Activated CD4-positive, alpha-beta memory T cell treated with anti-CD3 and anti-CD28 coated beads for 36 hours (primary cell): ENCODE data around the gene PKN2. TPM values are rescaled to one million over a fixed set of nuclear protein-coding genes. Genes with fewer than 3 reads are reported as not detected.

Experiments used
- CTCF ChIA-PET: fragments of 350-600 bp; sonication (Branson Sonifier 250); formaldehyde crosslinking; loops from one replicate; lab custom pipeline; 2021; ENCODE audit warnings: antibody characterized with exemption, inconsistent platforms; lab: Charles Lee
- POLR2A ChIA-PET: fragments of 350-600 bp; sonication (Branson Sonifier 250); formaldehyde crosslinking; loops from one replicate; lab custom pipeline; 2021; ENCODE audit warnings: antibody characterized with exemption; lab: Charles Lee
- DNase-seq: peaks from one replicate; pipeline ENCODE4 v3.0.0-alpha.2; 2020
- H3K27ac Mint-ChIP-seq: one replicate; pipeline ENCODE4 v1.8.0; 2021; ENCODE audit warnings: mixed read lengths
- H3K27me3 Mint-ChIP-seq: one replicate; pipeline ENCODE4 v1.8.0; 2021; ENCODE audit warnings: mixed read lengths
- H3K36me3 Mint-ChIP-seq: one replicate; pipeline ENCODE4 v1.8.0; 2021; ENCODE audit warnings: mixed read lengths
- H3K4me1 Mint-ChIP-seq: one replicate; pipeline ENCODE4 v1.8.0; 2021; ENCODE audit warnings: low read depth, mixed read lengths
- H3K4me3 Mint-ChIP-seq: one replicate; pipeline ENCODE4 v1.8.0; 2021; ENCODE audit warnings: mild to moderate bottlenecking, mixed read lengths
- H3K9me3 Mint-ChIP-seq: one replicate; pipeline ENCODE4 v1.8.0; 2021; ENCODE audit warnings: mixed read lengths
- intact Hi-C: fragments of 100-400 bp; cut with micrococcal nuclease; formaldehyde crosslinking; loops from one replicate; pipeline ENCODE4 v1.15.1; 2023
- total RNA-seq, 2 experiments: library from RNA; stranded (reverse); gene quantifications; one replicate each; pipeline ENCODE4 v1.2.3, GENCODE V29; 2021

PKN2 gene
- total RNA-seq, 2 experiments from 2014 or later: 16.2 to 17.9 TPM

DNA sequence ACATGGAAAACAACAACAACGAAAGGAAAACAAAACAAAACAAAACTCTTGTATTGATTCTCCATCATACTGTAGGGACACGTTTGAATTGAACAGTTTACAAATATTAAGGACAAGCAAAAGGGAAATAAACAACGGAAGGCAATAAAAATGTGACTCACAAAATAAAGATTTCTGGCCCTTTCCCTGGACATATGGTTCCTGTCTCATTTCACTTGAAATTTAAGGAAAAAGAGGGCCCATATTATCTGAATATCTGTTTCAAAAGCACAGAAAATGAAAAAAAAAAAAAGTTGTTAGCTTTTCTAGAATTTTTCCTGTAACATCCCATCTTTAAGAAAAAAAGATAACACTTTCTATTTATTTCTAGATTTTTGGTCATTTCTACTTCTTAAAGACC, 3.6 kb upstream of the PKN2 start:
- no peaks in the 10 kb centered on the region for H3K27me3 Mint-ChIP-seq
- POLR2A ChIA-PET: no interaction called here
- H3K4me3 Mint-ChIP-seq: no peak overlapping the region
- H3K9me3 Mint-ChIP-seq: no peaks in the 10 kb centered on the region
- H3K27ac Mint-ChIP-seq: no peak overlapping the region
- DNase-seq: no peak
- H3K4me1 Mint-ChIP-seq: peaks cover 13% of the 10 kb centered on the region
- H3K36me3 Mint-ChIP-seq: peaks cover 2% of the 10 kb centered on the region
- intact Hi-C loops: loop anchor here (10.0 kb wide), 2 partner anchors 94 to 1314 kb away; partner anchors contain the start of gene ZNF326
- CTCF ChIA-PET: interaction anchor here (1.8 kb wide), 1 partner anchor 196 kb away, joined by 4 read pairs; no protein-coding TSS in a partner anchor

DNA sequence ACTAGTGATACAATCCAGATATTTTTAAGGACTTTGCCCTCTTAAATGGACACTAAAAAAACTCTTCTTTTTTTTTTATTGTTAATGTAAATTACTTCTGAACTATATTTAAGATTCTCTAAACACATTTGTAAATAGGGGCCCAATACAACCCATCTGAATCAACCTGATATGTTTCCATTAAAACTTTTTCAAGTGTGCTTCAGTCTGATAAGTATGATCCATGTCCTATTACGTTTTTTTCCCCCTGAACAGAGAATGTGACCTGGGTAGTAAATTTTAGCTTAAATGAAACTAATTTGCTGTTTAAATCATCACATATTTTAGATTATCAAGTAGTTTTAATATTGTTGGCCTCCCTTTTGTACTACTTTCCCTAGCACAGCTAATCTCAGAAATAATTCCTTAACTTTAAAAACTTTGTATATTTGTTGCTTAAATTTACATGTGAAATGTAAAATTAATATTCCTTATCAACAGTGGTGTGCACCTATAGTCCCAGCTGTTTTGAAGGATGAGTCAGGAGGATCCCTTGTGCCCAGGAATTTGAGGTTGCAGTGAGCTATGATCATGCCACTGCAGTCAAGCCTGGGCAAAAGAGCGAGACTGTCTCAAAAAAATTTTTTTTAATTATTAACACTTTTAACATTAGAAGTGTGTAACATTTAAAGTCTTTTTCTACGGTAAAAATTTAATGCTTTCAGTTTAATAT, 3.0 kb upstream of the PKN2 start:
- Mint-ChIP-seq H3K27ac (no peak overlapping the region), H3K4me3 (no peak overlapping the region)
- POLR2A ChIA-PET: interaction anchor here (0.6 kb wide), 1 partner anchor 1037 kb away, joined by 3 read pairs; no protein-coding TSS in a partner anchor

DNA sequence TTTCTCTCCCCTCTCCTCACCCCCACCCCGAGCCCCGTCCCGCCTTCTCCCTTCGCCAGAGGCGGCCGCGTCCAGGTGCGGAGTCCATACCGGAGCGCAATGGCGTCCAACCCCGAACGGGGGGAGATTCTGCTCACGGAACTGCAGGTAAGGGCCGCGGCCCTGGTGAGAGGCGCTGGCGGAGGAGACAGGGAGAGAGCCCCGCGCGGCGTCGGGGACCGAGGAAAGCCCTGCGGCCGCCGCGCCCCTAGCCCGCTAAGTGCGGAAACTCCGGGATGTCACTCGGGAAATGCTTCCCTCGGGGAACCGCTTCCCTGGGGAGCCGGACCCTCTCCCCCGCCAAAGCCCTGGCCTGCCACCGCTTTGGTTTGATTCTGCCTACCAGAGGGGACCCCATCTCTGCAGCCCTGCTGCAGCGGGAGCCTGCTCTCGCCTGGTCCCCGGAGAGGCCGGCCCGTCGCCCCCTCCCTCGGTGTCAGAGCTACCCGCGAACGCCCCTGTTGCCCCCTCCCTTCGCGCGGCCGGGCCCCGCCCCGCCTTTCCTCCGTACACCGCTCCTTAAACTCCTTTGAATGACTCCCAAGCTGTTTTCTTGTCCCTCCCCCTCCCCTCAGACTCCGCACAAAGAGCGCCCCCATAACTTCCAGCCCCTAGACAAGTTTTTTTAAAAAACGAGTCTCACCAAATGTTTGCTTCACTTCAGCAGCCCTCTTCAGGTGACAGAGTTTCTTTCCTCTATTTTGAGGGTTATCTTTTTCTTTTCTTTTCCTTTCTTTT, 597 bp downstream of the PKN2 start:
- peak; percentile 77 for DNase-seq
- Mint-ChIP-seq H3K27ac (peak overlapping the region; percentile 95), H3K4me3 (peak overlapping the region; percentile 92), H3K27me3 (no peaks in the 10 kb centered on the region), H3K9me3 (no peaks in the 10 kb centered on the region), H3K4me1 (peaks cover 24% of the 10 kb centered on the region), H3K36me3 (peaks cover 7% of the 10 kb centered on the region)
- ChIA-PET POLR2A (interaction anchor here (0.7 to 3.8 kb wide), 8 partner anchors 9 to 206 kb away, joined by 3 to 19 read pairs (median 3); partner anchors contain the start of gene GTF2B), CTCF (interaction anchor here (0.6 to 4.2 kb wide), 8 partner anchors 11 to 1640 kb away, joined by 3 to 23 read pairs (median 4); partner anchors contain the start of gene GTF2B)
- intact Hi-C loops: loop anchor here (1.0 to 10.0 kb wide), 8 partner anchors 29 to 1770 kb away; partner anchors contain the start of genes GTF2B, HS2ST1, LMO4 and SELENOF

More for the DNA sequence above, 3.0 kb upstream of the PKN2 start:
- intact Hi-C loops: loop anchor here (10.0 kb wide), 2 partner anchors 94 to 1314 kb away; partner anchors contain the start of gene ZNF326
- CTCF ChIA-PET: interaction anchor here (1.8 kb wide), 1 partner anchor 196 kb away, joined by 4 read pairs; no protein-coding TSS in a partner anchor
- Mint-ChIP-seq H3K27me3 (no peaks in the 10 kb centered on the region), H3K9me3 (no peaks in the 10 kb centered on the region), H3K4me1 (peaks cover 14% of the 10 kb centered on the region), H3K36me3 (peaks cover 2% of the 10 kb centered on the region)
- no peak for DNase-seq

DNA sequence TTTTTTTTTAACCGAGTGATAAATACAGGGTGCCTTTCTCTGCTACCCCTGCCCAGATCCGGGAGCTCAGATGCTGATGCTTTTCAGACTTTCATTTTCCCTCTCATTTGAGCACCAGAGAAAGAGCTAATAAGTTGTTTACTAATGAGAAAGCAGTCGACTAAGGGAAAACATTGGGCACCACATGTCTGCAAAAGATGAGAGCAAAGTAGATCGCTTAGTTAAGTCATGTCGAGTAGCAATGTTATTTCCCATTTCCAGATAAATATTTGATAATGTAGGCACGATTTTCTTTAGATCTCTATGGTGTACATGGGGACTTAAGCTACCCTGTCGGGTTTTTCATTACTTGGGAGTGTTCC, 1.2 kb downstream of the PKN2 start:
- peak overlapping the region; percentile 95 for H3K27ac Mint-ChIP-seq
- intact Hi-C loops: loop anchor here (2.0 to 10.0 kb wide), 4 partner anchors 60 to 1310 kb away; partner anchors contain the start of gene ZNF326
- no peak for DNase-seq
- ChIA-PET POLR2A (interaction anchor here (0.7 to 3.8 kb wide), 3 partner anchors 9 to 206 kb away, joined by 3 to 19 read pairs (median 3); partner anchors contain the start of gene GTF2B), CTCF (interaction anchor here (0.6 to 4.2 kb wide), 6 partner anchors 10 to 1640 kb away, joined by 3 to 23 read pairs (median 4); no protein-coding TSS in a partner anchor)
- H3K4me3 Mint-ChIP-seq: peak overlapping the region; percentile 92
- no peaks in the 10 kb centered on the region for H3K27me3 Mint-ChIP-seq
- peaks cover 7% of the 10 kb centered on the region for H3K36me3 Mint-ChIP-seq
- H3K4me1 Mint-ChIP-seq: peaks cover 27% of the 10 kb centered on the region
- H3K9me3 Mint-ChIP-seq: no peaks in the 10 kb centered on the region

DNA sequence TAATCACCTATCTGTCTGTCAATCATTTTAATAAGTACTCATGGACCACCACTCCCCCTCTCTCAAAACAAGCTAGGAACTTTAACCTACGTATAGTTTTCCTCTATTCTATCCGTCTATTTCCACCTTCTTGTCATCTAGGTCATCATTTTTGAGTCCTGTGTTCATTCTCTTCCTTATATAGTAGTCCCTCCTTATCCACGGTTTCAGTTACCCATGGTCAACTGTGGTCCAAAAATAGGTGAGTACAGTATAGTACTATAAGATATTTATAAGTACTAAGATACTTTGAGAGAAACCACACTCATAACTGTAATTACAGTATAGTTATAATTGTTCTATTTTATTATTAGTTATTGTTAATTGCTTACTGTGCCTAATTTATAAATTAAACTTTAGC, 7.5 kb downstream of the PKN2 start:
- Mint-ChIP-seq H3K9me3 (no peaks in the 10 kb centered on the region), H3K4me1 (peaks cover 38% of the 10 kb centered on the region), H3K4me3 (no peak overlapping the region), H3K36me3 (peaks cover 10% of the 10 kb centered on the region), H3K27me3 (no peaks in the 10 kb centered on the region), H3K27ac (no peak overlapping the region)
- POLR2A ChIA-PET: no interaction called here
- DNase-seq: no peak
- CTCF ChIA-PET: no interaction called here
- intact Hi-C loops: no loop called here

DNA sequence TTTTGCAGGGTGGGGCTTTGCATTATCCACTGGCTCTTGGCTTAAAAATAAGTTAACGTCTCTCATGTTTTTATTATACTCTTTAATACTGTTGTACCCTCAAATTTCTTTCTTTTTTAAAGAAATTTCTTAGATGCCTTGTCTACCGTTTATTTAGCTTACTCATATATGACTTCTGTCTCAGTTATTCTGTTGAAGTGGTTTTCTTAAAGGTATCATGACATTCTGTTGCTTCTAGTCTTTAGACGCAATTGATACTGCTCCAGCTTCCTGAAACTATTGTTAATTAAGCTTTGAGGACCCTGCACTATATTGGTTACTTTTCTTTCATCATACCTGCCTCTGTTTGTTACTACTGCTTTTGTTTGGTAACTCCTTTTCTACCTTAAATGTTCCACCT, 11.7 kb downstream of the PKN2 start:
- ChIA-PET CTCF (interaction anchor here (0.9 kb wide), 1 partner anchor 11 kb away, joined by 4 read pairs; no protein-coding TSS in a partner anchor), POLR2A (no interaction called here)
- Mint-ChIP-seq H3K4me3 (no peak overlapping the region), H3K4me1 (peaks cover 40% of the 10 kb centered on the region), H3K27ac (no peak overlapping the region), H3K36me3 (peaks cover 16% of the 10 kb centered on the region), H3K27me3 (no peaks in the 10 kb centered on the region), H3K9me3 (peaks cover 3% of the 10 kb centered on the region)
- intact Hi-C loops: no loop called here
- no peak for DNase-seq

DNA sequence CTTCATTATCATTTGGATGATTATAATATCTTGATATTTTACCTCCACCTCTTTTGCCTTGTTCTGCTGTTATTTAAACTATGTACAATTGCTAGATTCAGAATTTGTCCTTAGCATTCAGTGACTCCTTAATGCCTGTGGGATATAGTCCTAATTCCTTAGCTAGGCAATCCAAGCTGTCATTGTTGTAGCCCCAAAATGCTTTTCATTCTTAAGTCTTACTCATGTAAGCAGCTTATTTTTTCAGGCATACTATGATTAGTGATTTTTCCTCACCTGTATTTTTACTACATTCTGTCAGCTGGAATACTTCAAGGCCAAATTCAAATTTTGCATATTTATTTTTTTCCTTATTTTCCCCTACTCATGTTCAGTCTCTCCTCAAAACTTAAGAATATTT, 13.4 kb downstream of the PKN2 start:
- no peaks in the 10 kb centered on the region for H3K27me3 Mint-ChIP-seq
- H3K36me3 Mint-ChIP-seq: peaks cover 16% of the 10 kb centered on the region
- no peak overlapping the region for H3K27ac Mint-ChIP-seq
- no peak overlapping the region for H3K4me3 Mint-ChIP-seq
- peaks cover 3% of the 10 kb centered on the region for H3K9me3 Mint-ChIP-seq
- ChIA-PET CTCF (interaction anchor here (1.0 kb wide), 1 partner anchor 12 kb away, joined by 3 read pairs; no protein-coding TSS in a partner anchor), POLR2A (no interaction called here)
- intact Hi-C loops: no loop called here
- peaks cover 40% of the 10 kb centered on the region for H3K4me1 Mint-ChIP-seq
- DNase-seq: no peak

DNA sequence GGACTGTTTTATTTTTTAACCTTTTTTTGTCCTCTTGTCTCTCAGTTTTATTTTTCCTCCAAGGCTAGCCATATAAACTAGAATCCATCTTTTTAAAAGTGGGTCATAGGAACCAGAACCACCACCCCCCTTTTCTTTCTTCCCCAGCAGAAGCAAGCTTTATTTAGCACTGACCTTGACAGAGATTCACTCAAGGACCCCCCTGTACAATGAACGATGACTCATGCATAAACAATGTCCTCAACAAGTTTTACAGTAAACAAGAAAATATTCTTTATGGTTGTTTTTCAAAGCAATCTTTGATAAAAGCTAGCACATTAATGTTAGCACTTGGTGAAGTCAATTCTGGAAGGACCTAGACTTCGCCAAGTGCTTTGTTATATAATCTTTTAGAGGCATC, 14.1 kb downstream of the PKN2 start:
- ChIA-PET CTCF (interaction anchor here (1.0 kb wide), 1 partner anchor 13 kb away, joined by 3 read pairs; no protein-coding TSS in a partner anchor), POLR2A (no interaction called here)

DNA sequence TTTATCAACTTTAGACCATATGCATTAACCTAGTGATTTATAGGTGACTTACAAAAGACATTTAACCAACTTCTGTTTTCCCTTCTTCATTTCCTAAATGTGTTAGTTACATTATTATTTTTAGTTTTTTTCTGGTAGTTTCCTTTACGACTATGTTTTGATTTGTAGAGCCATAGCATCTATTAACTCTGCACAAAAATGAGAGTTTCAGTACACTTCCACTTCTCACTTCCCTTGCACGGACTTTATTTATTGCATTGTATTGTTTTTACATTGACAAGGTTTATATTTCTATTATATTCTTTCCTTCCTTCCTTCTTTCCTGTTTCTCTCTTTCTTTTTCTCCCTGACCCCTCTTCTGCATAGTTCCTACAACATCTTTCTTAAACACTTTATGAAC, 14.7 kb downstream of the PKN2 start:
- POLR2A ChIA-PET: no interaction called here
- Mint-ChIP-seq H3K4me3 (no peak overlapping the region), H3K27me3 (no peaks in the 10 kb centered on the region), H3K9me3 (peaks cover 3% of the 10 kb centered on the region), H3K27ac (no peak overlapping the region), H3K36me3 (peaks cover 16% of the 10 kb centered on the region), H3K4me1 (peaks cover 38% of the 10 kb centered on the region)
- DNase-seq: no peak
- intact Hi-C loops: no loop called here
- CTCF ChIA-PET: interaction anchor here (1.0 kb wide), 1 partner anchor 13 kb away, joined by 3 read pairs; no protein-coding TSS in a partner anchor

More for the DNA sequence above, 14.1 kb downstream of the PKN2 start:
- H3K36me3 Mint-ChIP-seq: peaks cover 16% of the 10 kb centered on the region
- no peaks in the 10 kb centered on the region for H3K27me3 Mint-ChIP-seq
- DNase-seq: no peak
- intact Hi-C loops: no loop called here
- no peak overlapping the region for H3K4me3 Mint-ChIP-seq
- H3K4me1 Mint-ChIP-seq: peaks cover 41% of the 10 kb centered on the region
- peaks cover 3% of the 10 kb centered on the region for H3K9me3 Mint-ChIP-seq
- no peak overlapping the region for H3K27ac Mint-ChIP-seq

DNA sequence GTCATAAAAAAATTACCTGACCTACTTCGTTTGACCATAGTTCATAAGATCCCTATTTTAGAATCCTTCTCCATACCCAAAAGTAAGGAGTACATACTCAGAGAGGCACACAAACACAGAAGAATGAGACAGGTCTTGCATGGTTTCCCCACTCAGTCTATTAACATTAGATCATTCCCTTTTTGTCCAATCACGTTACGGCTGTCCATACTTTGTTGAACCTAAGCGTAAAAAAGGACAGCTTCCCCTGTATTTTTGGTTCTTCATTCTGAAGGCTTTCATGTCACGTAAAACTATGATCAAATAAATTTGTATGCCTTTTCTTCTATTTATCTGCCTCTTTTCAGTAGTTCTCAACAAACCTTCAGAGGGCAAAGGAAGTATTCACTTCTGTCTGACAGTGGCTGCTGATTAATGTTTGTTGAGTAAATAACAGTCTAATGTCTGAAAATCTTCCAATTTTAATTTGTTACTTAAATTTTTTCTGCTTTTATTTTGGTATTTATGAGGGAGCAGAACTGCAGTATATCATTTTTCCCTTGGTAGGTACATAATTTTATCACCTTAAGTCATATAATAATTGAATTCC, 16.4 kb downstream of the PKN2 start:
- Mint-ChIP-seq H3K27me3 (no peaks in the 10 kb centered on the region), H3K27ac (no peak overlapping the region), H3K9me3 (peaks cover 3% of the 10 kb centered on the region), H3K4me3 (no peak overlapping the region), H3K4me1 (peaks cover 33% of the 10 kb centered on the region), H3K36me3 (peaks cover 14% of the 10 kb centered on the region)
- POLR2A ChIA-PET: no interaction called here
- CTCF ChIA-PET: no interaction called here
- DNase-seq: no peak
- intact Hi-C loops: no loop called here

DNA sequence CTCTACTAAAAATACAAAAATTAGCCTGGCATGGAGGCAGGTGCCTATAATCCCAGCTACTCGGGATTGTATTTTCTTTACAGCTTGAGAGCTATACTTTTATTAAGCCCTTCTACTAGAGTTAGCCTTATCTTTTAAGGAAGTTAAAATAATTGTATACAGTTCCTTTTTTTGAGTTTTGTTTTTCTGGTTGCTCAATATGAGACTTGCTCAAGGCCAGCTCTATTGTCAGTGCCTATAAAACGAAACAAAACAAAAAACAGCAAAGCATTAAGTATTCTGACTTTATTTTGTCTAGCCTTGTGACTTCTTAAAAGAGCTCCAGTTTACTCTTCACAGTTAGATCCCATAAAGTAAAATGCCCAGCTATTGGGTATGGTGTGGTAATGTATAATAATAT, 17.2 kb downstream of the PKN2 start:
- H3K4me3 Mint-ChIP-seq: no peak overlapping the region
- H3K27ac Mint-ChIP-seq: no peak overlapping the region
- peaks cover 3% of the 10 kb centered on the region for H3K9me3 Mint-ChIP-seq
- POLR2A ChIA-PET: no interaction called here
- CTCF ChIA-PET: interaction anchor here (0.6 kb wide), 1 partner anchor 1970 kb away, joined by 4 read pairs; no protein-coding TSS in a partner anchor
- intact Hi-C loops: no loop called here
- H3K27me3 Mint-ChIP-seq: no peaks in the 10 kb centered on the region
- peaks cover 14% of the 10 kb centered on the region for H3K36me3 Mint-ChIP-seq
- no peak for DNase-seq
- peaks cover 28% of the 10 kb centered on the region for H3K4me1 Mint-ChIP-seq
